NCI-H748 (cell line): ENCODE measurements around the gene PA2G4.
"Not testable (repeated sequence)": the region's sequence is repeated elsewhere in the genome, so short reads cannot be mapped to it uniquely, and the experiment has no call there.

Experiments
- DNase-seq: peaks from one replicate; lab custom pipeline; 2025; ENCODE audit not compliant: unreplicated experiment; lab: John Stamatoyannopoulos, UW

The PA2G4 gene

GRCh38 chr12:56104109-56104814 is at the start of gene PA2G4:
Gene PA2G4 (plus strand): TSS chr12:56104559. CDS start chr12:56104738, 179 bp downstream.
- DNase-seq = peak; percentile 100

DNA sequence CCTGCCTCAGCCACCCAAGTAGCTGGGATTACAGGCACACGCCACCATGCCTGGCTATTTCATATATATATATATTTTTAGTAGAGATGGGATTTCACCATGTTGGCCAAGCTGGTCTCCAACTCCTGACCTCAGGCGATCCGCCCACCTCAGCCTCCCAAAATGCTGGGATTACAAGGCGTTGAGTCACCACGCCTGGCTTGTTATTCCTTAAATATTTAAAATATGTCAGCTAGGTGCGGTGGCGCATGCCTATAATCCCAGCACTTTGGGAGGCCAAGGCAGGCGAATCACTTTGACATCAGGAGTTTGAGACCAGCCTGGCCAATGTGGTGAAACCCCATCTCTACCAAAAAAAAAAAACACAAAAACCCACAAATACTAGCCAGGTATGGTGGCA is 44.4 kb upstream of the PA2G4 start:
- DNase-seq = not testable (repeated sequence)

DNA sequence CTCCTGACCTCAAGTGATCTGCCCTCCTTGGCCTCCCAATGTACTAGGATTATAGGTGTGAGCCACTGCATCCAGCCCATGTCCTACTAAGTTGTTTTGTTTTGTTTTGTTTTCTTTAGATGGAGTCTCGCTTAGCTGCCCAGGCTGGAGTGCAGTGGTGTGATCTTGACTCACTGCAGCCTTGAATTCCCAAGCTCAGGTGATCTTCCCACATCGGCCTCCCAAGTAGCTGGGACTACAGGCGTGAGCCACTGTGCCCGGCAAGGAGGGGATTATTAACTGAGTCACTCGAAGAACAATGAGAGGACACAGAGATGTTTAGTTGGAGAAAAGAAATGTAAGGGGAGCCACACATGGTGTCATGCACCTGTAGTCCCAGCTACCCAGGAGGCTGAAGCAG is 42.4 kb upstream of the PA2G4 start:
- no peak for DNase-seq

- no peak for DNase-seq
These were observed 41.4 kb upstream of the PA2G4 start for GRCh38 chr12:56062996-56063395.

- no peak for DNase-seq
These were observed 32.7 kb upstream of the PA2G4 start for GRCh38 chr12:56071648-56072047.

DNA sequence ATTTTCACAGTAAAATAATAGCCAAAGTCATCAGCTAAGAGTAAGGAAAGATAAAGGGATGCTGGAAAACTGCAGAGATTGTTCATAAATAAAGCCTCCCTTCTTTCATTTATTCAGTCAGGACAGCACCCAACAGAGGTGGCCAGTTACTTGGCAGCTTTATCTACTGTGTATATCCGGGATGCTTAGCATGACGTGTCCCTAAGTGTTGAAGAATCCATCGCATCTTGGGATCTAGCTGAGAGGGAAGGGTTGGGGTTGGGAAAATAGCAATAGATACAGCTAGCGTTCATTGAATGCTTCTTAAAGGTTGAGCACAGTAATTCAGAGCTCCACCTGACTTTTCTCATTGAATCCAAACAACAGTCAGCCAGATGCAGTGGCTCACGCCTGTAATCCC is 30.0 kb upstream of the PA2G4 start:
- DNase-seq = no peak

DNA sequence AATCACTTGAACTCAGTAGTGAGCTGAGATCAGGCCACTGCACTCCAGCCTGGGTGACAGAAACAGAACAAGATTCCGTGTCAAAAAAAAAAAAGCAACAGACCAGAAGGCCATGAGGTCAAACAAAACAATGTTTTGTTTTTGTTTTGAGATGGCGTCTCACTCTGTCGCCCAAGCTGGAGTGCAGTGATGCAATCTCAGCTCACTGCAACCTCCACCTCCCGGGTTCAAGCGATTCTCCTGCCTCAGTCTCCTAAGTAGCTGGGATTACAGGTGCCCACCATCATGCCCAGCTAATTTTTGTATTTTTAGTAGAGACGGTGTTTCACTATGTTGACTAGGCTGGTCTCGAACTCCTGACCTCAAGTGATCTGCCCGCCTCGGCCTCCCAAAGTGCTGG is 26.4 kb upstream of the PA2G4 start:
- DNase-seq = not testable (repeated sequence)

DNA sequence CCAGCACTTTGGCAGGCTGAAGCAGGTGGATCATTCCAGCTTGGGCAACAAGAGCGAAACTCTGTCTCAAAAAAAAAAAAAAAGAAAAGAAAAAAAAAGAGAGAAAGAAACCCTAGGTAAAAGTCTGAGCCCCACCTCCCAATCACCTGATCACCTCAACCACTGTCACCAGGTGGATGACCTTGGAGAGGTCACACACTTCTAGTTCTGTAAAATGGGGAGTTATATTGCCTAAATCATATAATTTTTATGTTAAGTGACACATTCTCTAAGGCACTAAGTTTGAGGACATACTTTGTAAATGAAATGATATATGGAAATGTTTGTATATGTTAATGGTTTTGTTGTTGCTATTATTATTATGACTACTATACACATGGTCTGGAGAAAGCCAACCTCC is 25.9 kb upstream of the PA2G4 start:
- no peak for DNase-seq

- DNase-seq = peak; percentile 81
These were observed 25.2 kb upstream of the PA2G4 start for GRCh38 chr12:56078931-56079722.

GRCh38 chr12:56079723-56080555 is 24.4 kb upstream of the PA2G4 start, which contains the start of gene ERBB3:
Gene ERBB3 (plus strand): TSS chr12:56080165. CDS start chr12:56080301, 136 bp downstream.
- DNase-seq = peak; percentile 81

DNA sequence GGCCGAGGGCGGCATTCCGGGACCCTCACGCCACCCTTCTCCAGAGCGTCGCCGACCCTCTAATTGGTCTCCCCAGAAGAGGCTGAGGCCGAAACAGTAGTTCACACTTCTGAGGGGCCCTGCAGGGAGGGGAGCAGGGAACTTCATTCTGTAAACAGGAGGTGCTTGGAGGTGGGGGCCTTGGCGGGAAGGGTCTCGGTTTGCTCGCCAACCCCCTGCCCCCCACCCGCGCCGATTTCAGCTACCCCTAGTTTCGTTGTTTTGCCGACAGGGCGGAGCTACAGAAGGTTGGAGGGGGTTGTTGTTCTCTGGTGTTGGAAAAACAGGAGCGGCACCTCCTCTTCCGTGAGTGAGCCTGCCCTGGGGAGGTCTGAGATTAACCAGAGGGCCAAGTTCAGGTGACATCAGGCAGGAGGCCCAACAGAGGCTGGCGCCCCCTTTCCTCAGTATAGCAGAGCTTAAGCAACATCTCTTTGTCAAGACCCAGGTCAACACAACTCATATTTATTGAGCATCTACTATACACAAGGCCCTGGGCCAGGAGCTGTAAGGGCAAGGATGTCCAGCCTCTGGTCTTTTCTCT is 23.7 kb upstream of the PA2G4 start:
- DNase-seq = peak; percentile 28

- DNase-seq = no peak
These were observed 22.7 kb upstream of the PA2G4 start for GRCh38 chr12:56081393-56082347.

GRCh38 chr12:56082382-56082781 is 22.0 kb upstream of the PA2G4 start:
- no peak for DNase-seq

GRCh38 chr12:56082967-56083366 is 21.4 kb upstream of the PA2G4 start:
- DNase-seq = no peak

GRCh38 chr12:56084958-56085543 is 19.3 kb upstream of the PA2G4 start:
- peak; percentile 49 for DNase-seq

DNA sequence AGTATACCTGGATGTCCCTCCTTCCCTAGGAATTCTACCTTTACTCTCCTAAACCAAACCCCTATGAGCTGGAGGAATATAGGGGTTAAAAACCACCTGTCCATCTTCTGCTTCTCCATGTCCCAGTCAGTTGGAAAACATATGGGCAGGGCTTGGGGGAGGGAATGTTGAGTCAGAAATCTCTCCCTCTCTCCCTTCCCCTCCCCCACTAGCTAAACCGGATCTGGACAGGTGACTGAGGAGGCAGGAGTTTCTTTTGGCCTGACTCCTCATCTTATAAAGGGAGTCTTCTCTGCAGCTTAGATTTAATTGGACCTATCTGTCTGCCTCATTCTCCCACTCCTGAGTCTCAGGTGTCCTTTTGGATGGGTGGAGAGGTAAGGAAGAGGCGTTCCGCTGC is 18.3 kb upstream of the PA2G4 start:
- no peak for DNase-seq

DNA sequence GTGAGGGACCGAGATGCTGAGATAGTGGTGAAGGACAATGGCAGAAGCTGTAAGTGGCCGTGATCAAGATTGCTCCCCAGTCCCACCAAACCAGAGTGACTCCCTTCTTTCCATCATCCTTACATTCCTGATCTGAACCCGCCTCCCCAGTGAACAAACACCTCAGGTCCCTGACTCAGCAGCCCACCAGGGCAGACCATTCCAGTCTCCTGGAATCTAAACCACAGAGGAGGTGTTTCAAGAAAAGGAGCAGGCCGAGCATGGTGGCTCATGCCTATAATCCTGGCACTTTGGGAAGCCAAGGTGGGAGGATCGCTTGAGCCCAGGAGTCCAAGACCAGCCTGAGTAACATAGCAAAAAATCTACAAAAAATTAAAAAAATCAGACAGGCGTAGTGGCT is 17.8 kb upstream of the PA2G4 start:
- DNase-seq = no peak

DNA sequence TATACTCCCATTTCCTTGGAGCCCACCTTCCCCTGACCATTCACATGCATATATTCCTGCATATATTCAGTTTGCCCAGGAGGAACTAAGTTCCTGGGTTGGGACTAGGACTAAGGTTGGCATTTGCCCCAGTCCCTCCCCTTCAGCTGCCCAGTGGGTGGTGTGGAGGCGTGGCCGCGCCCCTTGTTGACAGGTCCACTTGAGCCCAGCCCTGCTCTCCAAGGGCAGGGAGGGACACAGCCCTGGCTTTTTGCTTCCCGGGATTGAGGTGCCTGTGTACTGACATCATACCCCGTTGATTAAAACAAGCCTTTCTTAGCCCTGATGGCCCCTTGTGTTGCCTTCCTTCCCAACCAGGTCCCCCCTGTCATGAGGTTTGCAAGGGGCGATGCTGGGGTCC is 17.1 kb upstream of the PA2G4 start:
- peak; percentile 35 for DNase-seq

DNA sequence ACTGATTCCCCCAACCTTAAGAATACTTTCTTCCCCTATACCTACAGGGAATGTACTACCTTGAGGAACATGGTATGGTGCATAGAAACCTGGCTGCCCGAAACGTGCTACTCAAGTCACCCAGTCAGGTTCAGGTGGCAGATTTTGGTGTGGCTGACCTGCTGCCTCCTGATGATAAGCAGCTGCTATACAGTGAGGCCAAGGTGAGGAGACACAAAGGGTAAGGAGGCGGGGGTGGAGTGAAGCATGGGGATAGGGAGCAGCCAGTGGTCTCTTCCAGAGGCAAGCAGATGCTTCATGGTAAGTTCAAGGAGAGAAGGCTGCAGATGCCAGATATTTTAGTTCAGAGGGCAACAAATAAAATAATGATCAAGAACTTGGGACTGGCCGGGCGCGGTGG is 6.6 kb upstream of the PA2G4 start:
- no peak for DNase-seq

- no peak for DNase-seq
These were observed 5.8 kb upstream of the PA2G4 start for GRCh38 chr12:56098592-56098991.
